Stimulated activated CD4-positive, alpha-beta T cell treated with anti-CD3 and anti-CD28 coated beads, Interleukin-1b, Interleukin-23, amount 100 ng/mL, for 4 hours (primary cell): ENCODE results near the gene NR5A2.

Source experiments
- DNase-seq, 2 donors: peaks; one replicate each; pipeline ENCODE4 v3.0.0-alpha.2; 2020; ENCODE audit warnings: low read depth in 2 of 2

The NR5A2 gene

GRCh38 chr1:200027264-200027823, at the start of gene NR5A2:
NR5A2 (plus strand) TSS chr1:200027710; CDS start chr1:200027848, 138 bp downstream.
- no peak for DNase-seq

GRCh38 chr1:199978408-199978940, 49.0 kb upstream of the NR5A2 start:
- no peak for DNase-seq

- no peak for DNase-seq
Observed at GRCh38 chr1:199979071-199979470, 48.4 kb upstream of the NR5A2 start.

- no peak for DNase-seq
Observed at GRCh38 chr1:199981584-199981983, 45.9 kb upstream of the NR5A2 start.

GRCh38 chr1:199982606-199983005, 44.9 kb upstream of the NR5A2 start:
- DNase-seq = no peak

- DNase-seq = no peak
Observed at GRCh38 chr1:199983531-199983930, 44.0 kb upstream of the NR5A2 start.

- no peak for DNase-seq
Observed at GRCh38 chr1:199995096-199995685, 32.3 kb upstream of the NR5A2 start.

- DNase-seq = no peak
Observed at GRCh38 chr1:200005165-200005564, 22.3 kb upstream of the NR5A2 start.

- no peak for DNase-seq
Observed at GRCh38 chr1:200006711-200007110, 20.8 kb upstream of the NR5A2 start.

GRCh38 chr1:200015811-200016210, 11.7 kb upstream of the NR5A2 start:
- DNase-seq = no peak

GRCh38 chr1:200021577-200022238, 5.8 kb upstream of the NR5A2 start:
- no peak for DNase-seq

GRCh38 chr1:200022239-200022804, 5.2 kb upstream of the NR5A2 start:
- no peak for DNase-seq

GRCh38 chr1:200028586-200029034, 1.1 kb downstream of the NR5A2 start:
- DNase-seq = no peak

GRCh38 chr1:200029035-200029821, 1.7 kb downstream of the NR5A2 start:
- no peak for DNase-seq

GRCh38 chr1:200029822-200030152, 2.3 kb downstream of the NR5A2 start:
- DNase-seq = no peak

- no peak for DNase-seq
Observed at GRCh38 chr1:200030791-200031190, 3.3 kb downstream of the NR5A2 start.

GRCh38 chr1:200033511-200034261, 6.2 kb downstream of the NR5A2 start:
- no peak for DNase-seq

- DNase-seq = no peak
Observed at GRCh38 chr1:200034262-200034557, 6.7 kb downstream of the NR5A2 start.

- no peak for DNase-seq
Observed at GRCh38 chr1:200034761-200035396, 7.4 kb downstream of the NR5A2 start.

GRCh38 chr1:200035397-200035955, 8.0 kb downstream of the NR5A2 start:
- DNase-seq = no peak
